Fibroblast of villous mesenchyme (primary cell): ENCODE data around the gene G3BP2. TPM values are rescaled to one million over a fixed set of nuclear protein-coding genes. Genes with fewer than 3 reads are reported as not detected.

ENCODE experiments used
- DNase-seq: peaks from one replicate; pipeline ENCODE4 v3.0.0-alpha.2; 2010; ENCODE audit warnings: low read depth
- H3K4me3 ChIP-seq: 2 replicates; pipeline ENCODE4 v1.5.1; 2011; ENCODE audit warnings: low read depth, mild to moderate bottlenecking, low read length
- CTCF ChIP-seq: IDR thresholded peaks from 2 replicates; pipeline ENCODE4 v1.5.1; 2012; ENCODE audit warnings: low read depth, mild to moderate bottlenecking, low read length; ENCODE audit not compliant: insufficient read depth
- total RNA-seq: library from RNA; depleted of rRNA; stranded (reverse); fragments of >200 nt; gene quantifications from 2 replicates; pipeline ENCODE4 v1.2.3, GENCODE V29; 2012

G3BP2 gene
- total RNA-seq, 1 donor: 209 TPM

GRCh38 chr4:75639124-75639695 is 34.0 kb downstream of the G3BP2 start:
- no peak for TF ChIP-seq CTCF
- DNase-seq: no peak
- no peak overlapping the region for H3K4me3 ChIP-seq

GRCh38 chr4:75637827-75638226 is 35.4 kb downstream of the G3BP2 start:
- TF ChIP-seq CTCF: no peak
- H3K4me3 ChIP-seq: no peak overlapping the region
- DNase-seq: no peak

- TF ChIP-seq CTCF: no peak
- peak; percentile 87 for DNase-seq
- no peak overlapping the region for H3K4me3 ChIP-seq
Measured at GRCh38 chr4:75637176-75637575, 36.0 kb downstream of the G3BP2 start.

GRCh38 chr4:75634951-75635350 is 38.3 kb downstream of the G3BP2 start:
- H3K4me3 ChIP-seq: no peak overlapping the region
- DNase-seq: no peak
- no peak for TF ChIP-seq CTCF

GRCh38 chr4:75634281-75634680 is 38.9 kb downstream of the G3BP2 start:
- no peak for DNase-seq
- TF ChIP-seq CTCF: no peak
- H3K4me3 ChIP-seq: no peak overlapping the region

- DNase-seq: peak; percentile 57
- H3K4me3 ChIP-seq: no peak overlapping the region
- TF ChIP-seq CTCF: no peak
Measured at GRCh38 chr4:75633846-75634245, 39.4 kb downstream of the G3BP2 start.

GRCh38 chr4:75630937-75631329 is 42.3 kb downstream of the G3BP2 start:
- DNase-seq: no peak
- peak overlapping the region; percentile 73 for H3K4me3 ChIP-seq
- no peak for TF ChIP-seq CTCF
